GM10266 (cell line): ENCODE measurements around the gene RIMBP2.
"Not testable (repeated sequence)": the region's sequence is repeated elsewhere in the genome, so short reads cannot be mapped to it uniquely, and the experiment has no call there.

Source experiments
- DNase-seq: peaks from one replicate; pipeline ENCODE4 v3.0.0; 2012; ENCODE audit errors: extremely low spot score
- TF ChIP-seq, protein P1 (sequence below): IDR thresholded peaks from 2 replicates; pipeline ENCODE4 v1.5.1; 2012; ENCODE audit warnings: mild to moderate bottlenecking, low read depth; ENCODE audit not compliant: control insufficient read depth, insufficient read depth; ENCODE audit errors: missing control alignments

Gene RIMBP2

DNA sequence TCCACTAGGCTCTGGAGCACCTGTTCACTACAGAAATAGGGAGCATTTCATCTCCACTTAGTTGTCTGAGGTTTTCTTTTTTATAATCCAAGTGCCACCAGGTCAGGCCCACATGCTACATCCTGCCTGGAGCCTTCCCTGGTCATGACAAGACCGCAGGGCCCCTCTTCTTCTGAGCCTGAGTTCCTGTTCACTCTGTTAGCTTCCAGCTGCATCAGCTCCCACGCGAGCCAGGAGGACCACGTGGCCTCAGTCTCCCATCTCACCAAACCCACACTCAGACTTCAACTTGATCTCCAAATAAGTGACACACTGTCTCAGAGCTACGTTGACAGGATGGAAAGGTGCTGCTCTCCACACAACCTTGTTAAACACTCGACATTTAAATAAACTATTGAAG lies 21.0 kb downstream of the RIMBP2 start:
- DNase-seq = no peak
- TF ChIP-seq, protein P1, sequence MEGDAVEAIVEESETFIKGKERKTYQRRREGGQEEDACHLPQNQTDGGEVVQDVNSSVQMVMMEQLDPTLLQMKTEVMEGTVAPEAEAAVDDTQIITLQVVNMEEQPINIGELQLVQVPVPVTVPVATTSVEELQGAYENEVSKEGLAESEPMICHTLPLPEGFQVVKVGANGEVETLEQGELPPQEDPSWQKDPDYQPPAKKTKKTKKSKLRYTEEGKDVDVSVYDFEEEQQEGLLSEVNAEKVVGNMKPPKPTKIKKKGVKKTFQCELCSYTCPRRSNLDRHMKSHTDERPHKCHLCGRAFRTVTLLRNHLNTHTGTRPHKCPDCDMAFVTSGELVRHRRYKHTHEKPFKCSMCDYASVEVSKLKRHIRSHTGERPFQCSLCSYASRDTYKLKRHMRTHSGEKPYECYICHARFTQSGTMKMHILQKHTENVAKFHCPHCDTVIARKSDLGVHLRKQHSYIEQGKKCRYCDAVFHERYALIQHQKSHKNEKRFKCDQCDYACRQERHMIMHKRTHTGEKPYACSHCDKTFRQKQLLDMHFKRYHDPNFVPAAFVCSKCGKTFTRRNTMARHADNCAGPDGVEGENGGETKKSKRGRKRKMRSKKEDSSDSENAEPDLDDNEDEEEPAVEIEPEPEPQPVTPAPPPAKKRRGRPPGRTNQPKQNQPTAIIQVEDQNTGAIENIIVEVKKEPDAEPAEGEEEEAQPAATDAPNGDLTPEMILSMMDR = no peak

DNA sequence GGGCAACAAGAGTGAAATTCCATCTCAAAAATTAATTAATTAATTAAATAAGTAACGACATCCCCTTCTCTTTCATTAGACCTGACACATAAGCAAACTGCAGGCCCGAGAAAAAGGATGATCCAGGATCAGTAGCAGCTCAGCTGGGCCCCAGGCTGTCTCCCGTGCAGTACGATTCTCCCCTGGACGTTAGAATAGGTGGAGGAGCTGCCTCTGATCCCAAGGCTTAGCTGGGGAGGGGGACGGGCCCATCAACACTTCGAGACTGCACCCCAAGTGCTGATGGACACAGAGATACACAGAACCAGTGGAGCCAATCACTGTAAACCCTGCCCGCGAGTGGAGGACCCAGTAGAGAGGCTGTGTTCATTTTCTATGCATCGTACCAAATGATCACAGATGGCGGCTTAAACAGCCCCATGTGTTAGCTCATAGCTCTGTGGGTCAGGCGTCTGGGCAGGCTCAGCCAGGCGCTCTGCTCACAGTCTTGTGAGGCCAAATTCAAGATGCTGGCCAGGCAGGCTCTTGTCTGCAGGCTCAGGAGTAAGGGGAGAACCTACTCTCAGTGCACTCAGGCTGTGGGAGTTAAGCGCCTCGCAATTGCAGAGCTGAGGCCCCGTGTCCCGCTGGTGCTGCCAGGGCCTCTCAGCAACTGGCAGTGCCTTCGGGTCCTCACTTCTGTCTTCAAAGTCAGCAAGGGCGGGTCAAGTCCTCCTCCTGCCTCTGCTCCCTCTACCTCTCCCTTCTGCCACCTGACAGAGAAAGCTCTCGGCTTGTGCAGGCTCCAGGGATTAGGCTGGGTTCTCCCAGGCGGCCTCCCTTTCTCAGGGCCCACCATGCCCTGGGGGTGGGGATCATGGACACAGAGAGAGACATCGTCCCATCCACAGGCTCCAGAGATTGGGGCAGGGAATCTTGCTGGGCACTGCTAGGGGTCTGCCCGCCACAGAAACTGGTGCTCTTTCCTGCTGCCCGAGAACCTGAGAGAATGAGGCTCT lies 26.4 kb downstream of the RIMBP2 start:
- TF ChIP-seq, protein P1 = no peak
- DNase-seq = no peak

DNA sequence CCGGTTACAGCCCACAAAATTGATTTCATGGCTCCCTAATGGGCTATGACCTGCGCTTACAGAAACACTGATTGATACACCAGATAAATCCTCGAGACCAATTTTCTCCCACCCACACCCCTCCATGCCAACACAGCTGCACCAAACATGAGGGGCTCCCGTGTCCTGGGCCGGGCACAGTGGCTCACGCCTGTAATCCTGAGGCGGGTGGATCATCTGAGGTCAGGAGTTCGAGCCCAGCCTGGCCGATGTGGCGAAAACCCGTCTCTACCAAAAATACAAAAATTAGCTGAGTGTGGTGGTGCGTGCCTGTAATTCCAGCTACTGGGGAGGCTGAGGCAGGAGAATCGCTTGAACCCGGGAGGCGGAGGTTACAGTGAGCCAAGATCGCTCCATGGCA lies 27.1 kb downstream of the RIMBP2 start:
- not testable (repeated sequence) for DNase-seq

DNA sequence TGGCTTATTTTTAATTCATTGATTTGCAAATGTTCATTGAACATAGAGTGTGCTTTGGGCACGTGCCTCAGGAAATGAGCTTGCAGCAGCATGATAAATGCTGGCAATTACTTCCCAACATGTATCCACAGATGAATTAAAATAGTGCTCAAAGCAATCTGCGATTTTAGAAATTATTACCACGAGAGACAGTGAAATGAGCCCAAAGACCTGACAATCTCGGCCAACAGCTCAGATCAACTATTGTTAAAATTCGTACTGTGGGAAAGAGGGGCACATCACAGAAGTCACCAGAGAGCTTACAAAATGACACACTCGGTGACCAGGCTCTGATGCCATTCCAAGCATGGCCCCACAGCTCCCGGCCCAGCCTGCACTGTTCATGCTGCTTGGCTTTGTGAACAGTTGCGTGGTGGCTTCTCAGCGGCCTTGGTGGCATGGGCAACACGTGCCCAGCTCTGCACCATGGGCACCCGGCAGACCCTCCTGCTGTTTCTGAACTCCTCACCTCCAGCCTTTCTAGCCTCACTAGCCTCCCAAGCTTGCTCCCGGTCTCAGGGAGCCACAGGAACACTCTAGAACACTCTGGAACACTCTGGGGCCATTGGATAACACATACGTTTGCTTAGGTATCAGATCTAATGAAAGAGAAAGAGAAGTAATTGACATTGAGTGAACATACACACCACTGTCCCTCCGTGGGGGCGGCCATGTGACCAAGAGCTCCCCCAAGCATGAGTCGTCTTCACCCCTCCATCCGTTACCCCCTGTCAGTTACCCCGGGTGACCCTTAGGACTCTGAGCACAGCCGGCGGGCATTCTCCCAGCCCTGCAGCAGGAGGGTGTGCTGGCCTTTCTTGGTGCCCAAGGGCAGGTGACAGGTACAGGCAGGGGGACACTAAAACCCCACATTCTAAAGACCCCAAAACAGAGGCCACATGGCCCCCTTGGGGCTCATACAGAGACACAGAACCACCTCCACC lies 28.0 kb downstream of the RIMBP2 start:
- DNase-seq = no peak
- TF ChIP-seq, protein P1 = no peak

DNA sequence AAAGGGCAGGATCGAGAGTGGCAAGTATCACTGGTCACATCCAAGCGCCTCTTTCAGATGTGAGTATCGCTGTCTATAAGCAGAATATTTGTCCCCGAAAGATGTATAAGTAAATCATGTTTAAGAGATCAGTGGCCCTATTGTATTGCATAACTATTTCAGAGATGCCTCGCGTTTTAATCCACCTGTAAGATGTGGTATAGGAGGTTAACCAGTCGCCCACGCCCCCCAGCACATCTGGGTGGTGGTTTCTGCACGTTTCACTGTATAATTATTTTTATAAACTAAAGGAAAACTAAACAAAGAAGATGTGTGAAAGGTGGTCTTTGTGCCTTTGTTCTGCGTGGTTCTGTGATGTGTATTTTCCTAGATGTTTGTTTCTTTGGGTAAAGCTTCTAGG lies 28.9 kb downstream of the RIMBP2 start:
- TF ChIP-seq, protein P1 = no peak
- DNase-seq = no peak

DNA sequence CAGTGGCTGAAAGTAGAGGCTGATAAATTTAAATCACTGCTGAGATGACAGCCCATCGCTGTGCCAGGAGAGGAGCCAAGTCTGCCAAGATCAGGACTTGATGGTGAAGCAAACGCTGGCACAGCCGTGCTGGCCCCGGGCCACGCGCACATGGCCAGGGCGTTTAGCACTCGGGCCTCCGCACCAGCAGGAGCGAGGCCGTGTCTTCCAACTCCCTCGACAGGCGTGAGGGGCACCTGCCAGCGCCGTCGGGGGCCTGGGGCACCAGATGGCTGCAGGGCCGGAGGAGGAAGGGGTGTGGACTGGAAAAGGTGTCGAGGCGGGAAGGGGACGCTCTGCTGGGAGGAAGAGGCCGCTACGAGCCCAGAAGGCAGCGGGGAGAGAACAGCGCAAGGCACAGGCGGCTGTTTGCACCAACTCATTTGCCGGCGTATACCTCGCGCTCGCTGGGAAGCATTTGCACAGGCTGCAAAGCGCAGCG lies 29.5 kb downstream of the RIMBP2 start:
- DNase-seq = no peak
- TF ChIP-seq, protein P1 = no peak

DNA sequence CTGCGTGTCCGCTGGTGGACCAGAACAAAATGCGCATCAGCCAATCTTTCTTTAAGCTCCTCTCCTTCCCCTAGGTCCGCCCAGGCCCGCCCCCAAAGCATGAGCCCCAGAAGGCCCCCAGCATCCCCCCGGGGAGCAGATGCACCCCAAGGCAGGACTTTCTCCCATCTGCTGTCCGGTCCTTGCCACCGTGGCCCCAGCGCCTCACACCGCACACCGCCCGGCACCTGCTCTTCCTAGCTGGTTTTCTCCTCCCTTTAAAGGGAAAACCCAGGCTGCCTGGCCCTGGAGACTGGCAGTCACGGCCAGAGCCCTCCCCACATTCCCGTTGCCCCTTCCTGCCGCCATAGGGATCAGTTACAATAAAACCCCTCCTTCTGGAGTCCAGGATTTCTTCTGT lies 30.2 kb downstream of the RIMBP2 start:
- DNase-seq = no peak
- TF ChIP-seq, protein P1 = no peak
